Thyroid gland (tissue), 4 donors: ENCODE results near the gene HSDL1. TPM values are rescaled to one million over a fixed set of nuclear protein-coding genes. Genes with fewer than 3 reads are reported as not detected.
A peak's percentile ranks its signal among the peaks of the same experiment; 100 is the strongest.

Source experiments
- DNase-seq, 2 donors: peaks; one replicate each; pipeline ENCODE4 v3.0.0-alpha.2; 2019
- H3K27ac ChIP-seq, 3 donors: fragments of 200-600 bp; sonication (generic); 1 replicate in 2 of 3; 2 replicates in 1 of 3; pipeline ENCODE4 v1.5.1; 2016 to 2019; ENCODE audit warnings: mild to moderate bottlenecking in 1 of 3, moderate library complexity in 1 of 3
- H3K27me3 ChIP-seq: fragments of 200-600 bp; sonication (generic); one replicate; pipeline ENCODE4 v1.5.1; 2019
- H3K36me3 ChIP-seq, 2 donors: fragments of 200-600 bp; sonication (generic); one replicate each; pipeline ENCODE4 v1.5.1; 2016 to 2019
- H3K4me1 ChIP-seq, 2 donors: fragments of 200-600 bp; sonication (generic); one replicate each; pipeline ENCODE4 v1.5.1; 2017 to 2019
- H3K4me3 ChIP-seq, 3 donors: fragments of 200-600 bp; sonication (generic); replicated peaks in 1 of 3; 1 replicate in 2 of 3; 2 replicates in 1 of 3; pipeline ENCODE4 v1.5.1; 2016; ENCODE audit warnings: mild to moderate bottlenecking in 1 of 3
- H3K9me3 ChIP-seq: fragments of 200-600 bp; sonication (generic); one replicate; pipeline ENCODE4 v1.5.1; 2017
- CTCF ChIP-seq, 6 experiments: fragments of 200-600 bp in 3 of 6; fragments of 450-650 bp in 3 of 6; sonication (generic) in 3 of 6; IDR thresholded peaks; one replicate each; pipeline ENCODE4 v1.5.1; 2016 to 2019; ENCODE audit warnings: antibody characterized with exemption in 6 of 6, mild to moderate bottlenecking in 2 of 6, inconsistent platforms in 1 of 6, moderate library complexity in 1 of 6
- POLR2A ChIP-seq, 2 donors: fragments of 450-650 bp; IDR thresholded peaks; one replicate each; pipeline ENCODE4 v1.6.1; 2017; ENCODE audit warnings: antibody characterized with exemption in 2 of 2, mild to moderate bottlenecking in 2 of 2, moderate library complexity in 1 of 2
- WGBS, 2 donors: methylation state at CpG; one replicate each; pipeline ENCODE4 v1.1.5; 2017; 5-methylcytosine and 5-hydroxymethylcytosine counted together
- intact Hi-C: fragments of 100-400 bp; cut with DNase I; formaldehyde crosslinking; loops from one replicate; pipeline ENCODE4 v1.15.1; 2023
- total RNA-seq, 4 donors: library from RNA; depleted of rRNA; stranded (reverse); fragments of >200 nt; gene quantifications; one replicate each; pipeline ENCODE4 v1.2.3, GENCODE V29; 2016

Gene HSDL1
- total RNA-seq, 4 donors from 2014 or later: 37.2 to 82.9 (median 59.5) TPM

GRCh38 chr16:84180519-84181140, 35.7 kb upstream of the HSDL1 start:
- no peaks in the 10 kb centered on the region for H3K9me3 ChIP-seq
- H3K27me3 ChIP-seq: no peaks in the 10 kb centered on the region
- TF ChIP-seq POLR2A (IDR thresholded peaks at IDR 0.05) (no peak), CTCF (IDR thresholded peaks at IDR 0.05) (no peak)
- H3K4me3 ChIP-seq: no peak overlapping the region
- WGBS, 2 donors: 78 to 88% methylated on average over 16 to 18 of the region's 21 CpGs
- H3K27ac ChIP-seq: no peak overlapping the region
- intact Hi-C loops: loop anchor here (5.0 to 10.0 kb wide), 2 partner anchors 93 to 216 kb away; partner anchors contain the start of gene NECAB2
- peaks cover 36 to 44% of the 10 kb centered on the region in 2 donors for H3K36me3 ChIP-seq
- peaks cover 17 to 32% of the 10 kb centered on the region in 2 donors for H3K4me1 ChIP-seq
- no peak for DNase-seq

- intact Hi-C loops: loop anchor here (5.0 to 10.0 kb wide), 2 partner anchors 92 to 215 kb away; partner anchors contain the start of gene NECAB2
- Histone ChIP-seq H3K27ac (no peak overlapping the region), H3K9me3 (no peaks in the 10 kb centered on the region), H3K36me3 (peaks cover 36 to 44% of the 10 kb centered on the region in 2 donors), H3K4me3 (no peak overlapping the region), H3K27me3 (no peaks in the 10 kb centered on the region), H3K4me1 (peaks cover 17 to 36% of the 10 kb centered on the region in 2 donors)
- WGBS, 2 donors: 87 to 96% methylated on average over 5 to 22 of the region's 33 CpGs
- no peak for DNase-seq
- no peak for TF ChIP-seq POLR2A (IDR thresholded peaks at IDR 0.05)
- no peak for TF ChIP-seq CTCF (IDR thresholded peaks at IDR 0.05)
Measured at GRCh38 chr16:84179612-84180320, 34.8 kb upstream of the HSDL1 start.

GRCh38 chr16:84178892-84179611, 34.1 kb upstream of the HSDL1 start:
- no peak overlapping the region for H3K4me3 ChIP-seq
- intact Hi-C loops: no loop called here
- no peaks in the 10 kb centered on the region for H3K27me3 ChIP-seq
- peak overlapping the region in 1 of 3 donors; percentile 98 for H3K27ac ChIP-seq
- no peak for DNase-seq
- no peaks in the 10 kb centered on the region for H3K9me3 ChIP-seq
- peaks cover 36 to 44% of the 10 kb centered on the region in 2 donors for H3K36me3 ChIP-seq
- WGBS, 2 donors: 90 to 96% methylated on average over 22 to 25 of the region's 28 CpGs
- TF ChIP-seq CTCF (IDR thresholded peaks at IDR 0.05): no peak
- TF ChIP-seq POLR2A (IDR thresholded peaks at IDR 0.05): no peak
- peaks cover 17 to 36% of the 10 kb centered on the region in 2 donors for H3K4me1 ChIP-seq

GRCh38 chr16:84178146-84178765, 33.3 kb upstream of the HSDL1 start:
- TF ChIP-seq POLR2A (IDR thresholded peaks at IDR 0.05) (no peak), CTCF (IDR thresholded peaks at IDR 0.05) (no peak)
- intact Hi-C loops: no loop called here

More at GRCh38 chr16:84178146-84178765, 33.3 kb upstream of the HSDL1 start:
- 90 to 92% methylated on average over 8 to 11 of the region's 15 CpGs for WGBS, 2 donors
- peaks cover 36 to 42% of the 10 kb centered on the region in 2 donors for H3K36me3 ChIP-seq
- H3K27ac ChIP-seq: peak overlapping the region; percentile 86 to 98 (median 98)
- peaks cover 17 to 36% of the 10 kb centered on the region in 2 donors for H3K4me1 ChIP-seq
- H3K9me3 ChIP-seq: no peaks in the 10 kb centered on the region
- DNase-seq: no peak
- H3K27me3 ChIP-seq: no peaks in the 10 kb centered on the region
- H3K4me3 ChIP-seq: no peak overlapping the region
